COR-L47 (cell line): Measurements from ENCODE around the gene ACOT7.

Experiments used
- DNase-seq: peaks from one replicate; lab custom pipeline; 2025; lab: John Stamatoyannopoulos, UW

The ACOT7 gene

GRCh38 chr1:6424000-6424565 is 30.5 kb upstream of the ACOT7 start:
- DNase-seq, result no peak

GRCh38 chr1:6423321-6423999 is 29.9 kb upstream of the ACOT7 start:
- peak; percentile 91 for DNase-seq

GRCh38 chr1:6421266-6421665 is 27.7 kb upstream of the ACOT7 start:
- DNase-seq, result no peak

GRCh38 chr1:6420454-6421042 is 27.0 kb upstream of the ACOT7 start:
- no peak for DNase-seq

GRCh38 chr1:6419804-6420453 is 26.4 kb upstream of the ACOT7 start, which contains the start of gene HES2:
Gene HES2 (minus strand): TSS chr1:6419919. CDS start chr1:6419820, 99 bp downstream.
- no peak for DNase-seq

GRCh38 chr1:6419397-6419803 is 25.8 kb upstream of the ACOT7 start:
- DNase-seq, result no peak

GRCh38 chr1:6418668-6419396 is 25.3 kb upstream of the ACOT7 start:
- DNase-seq, result no peak

GRCh38 chr1:6417961-6418667 is 24.5 kb upstream of the ACOT7 start:
- no peak for DNase-seq

GRCh38 chr1:6416906-6417305 is 23.3 kb upstream of the ACOT7 start:
- no peak for DNase-seq

GRCh38 chr1:6416295-6416656 is 22.7 kb upstream of the ACOT7 start:
- no peak for DNase-seq

- DNase-seq, result no peak
These were observed 21.5 kb upstream of the ACOT7 start for GRCh38 chr1:6414881-6415626.

GRCh38 chr1:6414443-6414844 is 20.9 kb upstream of the ACOT7 start:
- no peak for DNase-seq

- DNase-seq, result peak; percentile 39
These were observed 19.3 kb upstream of the ACOT7 start for GRCh38 chr1:6412896-6413295.

GRCh38 chr1:6410248-6410893 is 16.8 kb upstream of the ACOT7 start:
- DNase-seq, result no peak

GRCh38 chr1:6409733-6410132 is 16.2 kb upstream of the ACOT7 start:
- no peak for DNase-seq

GRCh38 chr1:6409053-6409452 is 15.5 kb upstream of the ACOT7 start:
- DNase-seq, result no peak

- DNase-seq, result no peak
These were observed 14.5 kb upstream of the ACOT7 start for GRCh38 chr1:6408023-6408422.

- no peak for DNase-seq
These were observed 8.1 kb upstream of the ACOT7 start for GRCh38 chr1:6401673-6402072.

GRCh38 chr1:6399294-6399693 is 5.7 kb upstream of the ACOT7 start:
- no peak for DNase-seq

GRCh38 chr1:6397844-6398441 is 4.4 kb upstream of the ACOT7 start:
- DNase-seq, result no peak
